SK-N-SH (cell line): ENCODE results near the gene SAMD4A.

Experiments
- CTCF ChIP-seq: fragments of 200-600 bp; sonication (generic); IDR thresholded peaks from 2 replicates; pipeline ENCODE4 v1.6.1; 2017; ENCODE audit warnings: antibody characterized with exemption, mild to moderate bottlenecking, moderate library complexity
- ELF1 ChIP-seq: IDR thresholded peaks from 2 replicates; pipeline ENCODE4 v1.4.0; 2012
- EP300 ChIP-seq, 2 experiments: IDR thresholded peaks; 2 replicates each; pipeline versions ENCODE4 v1.4.0 to v1.6.1; 2012; ENCODE audit warnings: borderline replicate concordance in 1 of 2, low read depth in 1 of 2, low read length in 1 of 2
- FOXJ3 ChIP-seq: sonication (generic); formaldehyde crosslinking; IDR thresholded peaks from 2 replicates; pipeline ENCODE4 v1.5.1; 2020; ENCODE audit warnings: mild to moderate bottlenecking, missing genetic modification reagents
- GABPA ChIP-seq: IDR thresholded peaks from 2 replicates; pipeline ENCODE4 v1.4.0; 2012; ENCODE audit warnings: low read depth, mild to moderate bottlenecking
- JUND ChIP-seq: IDR thresholded peaks from 2 replicates; pipeline ENCODE4 v1.4.0; 2012
- POLR2AphosphoS5 ChIP-seq: IDR thresholded peaks from 2 replicates; pipeline ENCODE4 v1.6.1; 2012; ENCODE audit warnings: low read depth, low read length
- SMC3 ChIP-seq: IDR thresholded peaks from 2 replicates; pipeline ENCODE4 v1.6.1; 2012; ENCODE audit warnings: low read depth, low read length, improper control_type of control experiment
- TCF12 ChIP-seq: IDR thresholded peaks from 2 replicates; pipeline ENCODE4 v1.4.0; 2012
- ZBTB33 ChIP-seq: IDR thresholded peaks from 2 replicates; pipeline ENCODE4 v1.4.0; 2012; ENCODE audit warnings: low read depth, borderline replicate concordance
- TF ChIP-seq, protein P1 (sequence below): IDR thresholded peaks from 2 replicates; pipeline ENCODE4 v1.4.0; 2012; ENCODE audit warnings: low read depth

- no peak for TF ChIP-seq ZBTB33
- no peak for TF ChIP-seq CTCF
- no peak for TF ChIP-seq EP300 (IDR thresholded peaks at IDR 0.05; ENCODE audit: borderline replicate concordance in 1 of 2, low read depth in 1 of 2, low read length in 1 of 2)
- TF ChIP-seq TCF12, result no peak
- no peak for TF ChIP-seq GABPA
- TF ChIP-seq ELF1, result no peak
- TF ChIP-seq JUND, result no peak
- no peak for TF ChIP-seq FOXJ3 (CRISPR knock-in tag)
- TF ChIP-seq POLR2AphosphoS5, result no peak
- TF ChIP-seq SMC3, result no peak
- TF ChIP-seq, protein P1, sequence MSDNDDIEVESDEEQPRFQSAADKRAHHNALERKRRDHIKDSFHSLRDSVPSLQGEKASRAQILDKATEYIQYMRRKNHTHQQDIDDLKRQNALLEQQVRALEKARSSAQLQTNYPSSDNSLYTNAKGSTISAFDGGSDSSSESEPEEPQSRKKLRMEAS, result no peak
Observed at GRCh38 chr14:54812617-54813016, 245.7 kb downstream of the SAMD4A start.
